IPS-NIHi7 (cell line): ENCODE results near the gene LINGO4.

Source experiments
- DNase-seq: peaks from one replicate; pipeline ENCODE4 v3.0.0; 2012; ENCODE audit warnings: mixed read lengths; ENCODE audit errors: extremely low spot score

LINGO4 gene

GRCh38 chr1:151805066-151805820 is at the start of gene LINGO4:
Gene LINGO4 (minus strand): TSS chr1:151805419. CDS start chr1:151802704, 2,715 bp downstream.
- DNase-seq = no peak

- no peak for DNase-seq
Observed at GRCh38 chr1:151854658-151855057, 49.4 kb upstream of the LINGO4 start.

GRCh38 chr1:151853411-151853943 is 48.3 kb upstream of the LINGO4 start, which contains the start of gene THEM5:
Gene THEM5 (minus strand): TSS chr1:151853712. CDS start chr1:151853565, 147 bp downstream.
- no peak for DNase-seq

- no peak for DNase-seq
Observed at GRCh38 chr1:151852733-151853132, 47.5 kb upstream of the LINGO4 start.

- DNase-seq = no peak
Observed at GRCh38 chr1:151851886-151852285, 46.7 kb upstream of the LINGO4 start.

- no peak for DNase-seq
Observed at GRCh38 chr1:151849871-151850270, 44.7 kb upstream of the LINGO4 start.

GRCh38 chr1:151849126-151849525 is 43.9 kb upstream of the LINGO4 start:
- DNase-seq = no peak

GRCh38 chr1:151847867-151848596 is 42.8 kb upstream of the LINGO4 start:
- DNase-seq = no peak

- no peak for DNase-seq
Observed at GRCh38 chr1:151846686-151847237, 41.5 kb upstream of the LINGO4 start.

GRCh38 chr1:151846062-151846568 is 40.9 kb upstream of the LINGO4 start:
- DNase-seq = peak; percentile 78

GRCh38 chr1:151843398-151843797 is 38.2 kb upstream of the LINGO4 start:
- DNase-seq = no peak

GRCh38 chr1:151841141-151841540 is 35.9 kb upstream of the LINGO4 start:
- DNase-seq = no peak

- no peak for DNase-seq
Observed at GRCh38 chr1:151840421-151840820, 35.2 kb upstream of the LINGO4 start.

- DNase-seq = peak; percentile 83
Observed at GRCh38 chr1:151839457-151840403, 34.5 kb upstream of the LINGO4 start, which contains the start of gene C2CD4D. Gene C2CD4D (minus strand): TSS chr1:151839820. CDS start chr1:151838989, 831 bp downstream.

- DNase-seq = no peak
Observed at GRCh38 chr1:151839082-151839412, 33.8 kb upstream of the LINGO4 start.

- DNase-seq = peak; percentile 46
Observed at GRCh38 chr1:151838222-151839081, 33.2 kb upstream of the LINGO4 start.

GRCh38 chr1:151837884-151838221 is 32.6 kb upstream of the LINGO4 start:
- DNase-seq = no peak

GRCh38 chr1:151837197-151837596 is 32.0 kb upstream of the LINGO4 start:
- no peak for DNase-seq

- DNase-seq = no peak
Observed at GRCh38 chr1:151835596-151835995, 30.4 kb upstream of the LINGO4 start.

- no peak for DNase-seq
Observed at GRCh38 chr1:151834239-151834638, 29.0 kb upstream of the LINGO4 start.
